HG03095 (cell line): ENCODE measurements around the gene PEX6.

Experiments
- ATAC-seq: cut with Tn5 transposase; IDR thresholded peaks from one replicate; pipeline ENCODE4 v1.9.1; 2021; ENCODE audit warnings: moderate library complexity; ENCODE audit not compliant: unreplicated experiment

PEX6 gene

DNA sequence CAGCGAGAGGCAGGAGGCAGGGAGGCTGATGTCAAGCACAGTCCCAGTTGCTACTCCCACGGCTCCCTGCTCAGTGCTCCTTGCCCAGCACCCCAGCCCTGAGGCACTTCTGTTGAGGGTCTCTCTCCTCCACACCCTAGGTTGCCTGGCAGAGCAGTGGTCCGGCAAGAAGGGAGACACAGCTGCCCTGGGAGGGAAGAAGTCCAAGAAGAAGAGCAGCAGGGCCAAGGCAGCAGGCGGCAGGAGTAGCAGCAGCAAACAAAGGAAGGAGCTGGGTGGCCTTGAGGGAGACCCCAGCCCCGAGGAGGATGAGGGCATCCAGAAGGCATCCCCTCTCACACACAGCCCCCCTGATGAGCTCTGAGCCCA is 40.6 kb downstream of the PEX6 start:
- ATAC-seq, result no peak

GRCh38 chr6:42937548-42938427 is 41.2 kb downstream of the PEX6 start:
- ATAC-seq, result no peak

- no peak for ATAC-seq
Observed at GRCh38 chr6:42936398-42936797, 42.6 kb downstream of the PEX6 start.

GRCh38 chr6:42935322-42935721 is 43.7 kb downstream of the PEX6 start:
- ATAC-seq, result no peak

DNA sequence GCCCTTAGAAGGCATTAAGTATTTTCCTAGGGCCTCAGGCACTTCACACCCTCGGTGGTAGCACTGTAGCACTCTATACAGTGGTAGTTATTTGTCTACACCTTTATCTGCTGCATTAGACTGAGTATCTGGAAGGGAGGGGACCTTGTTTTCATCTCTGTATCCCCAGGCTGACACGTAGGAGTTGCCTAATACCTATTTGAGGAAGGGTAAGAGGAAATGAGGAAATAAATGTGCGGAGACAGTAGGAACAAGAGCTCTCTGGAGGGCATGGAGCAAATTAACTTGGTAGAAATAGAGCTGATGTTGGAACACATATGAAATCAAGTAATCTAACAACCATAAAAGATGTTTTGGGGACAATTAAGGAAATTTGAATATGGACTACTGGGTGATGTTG is 45.8 kb downstream of the PEX6 start:
- no peak for ATAC-seq

DNA sequence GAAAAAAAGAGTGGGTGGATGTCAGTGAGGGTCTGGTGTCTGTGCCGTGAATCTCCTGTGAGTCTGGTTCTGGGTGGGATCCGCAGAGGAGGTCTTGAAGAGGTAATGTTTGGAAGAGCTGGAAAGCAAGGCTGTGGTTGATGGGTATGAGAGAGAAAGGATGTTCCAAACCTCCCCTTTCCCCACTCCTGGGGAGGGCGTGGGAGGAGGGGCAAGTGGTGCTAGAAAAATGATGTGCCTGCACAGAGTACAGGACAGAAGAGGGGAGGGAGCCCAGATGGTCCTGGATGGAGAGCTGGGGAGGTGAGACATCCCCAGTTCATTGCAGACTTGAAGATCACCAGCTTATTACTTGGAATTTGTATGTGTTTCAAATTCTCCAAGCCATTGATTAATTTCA is 46.6 kb downstream of the PEX6 start:
- no peak for ATAC-seq

GRCh38 chr6:42929821-42930360 is 49.1 kb downstream of the PEX6 start:
- ATAC-seq, result peak; percentile 52

DNA sequence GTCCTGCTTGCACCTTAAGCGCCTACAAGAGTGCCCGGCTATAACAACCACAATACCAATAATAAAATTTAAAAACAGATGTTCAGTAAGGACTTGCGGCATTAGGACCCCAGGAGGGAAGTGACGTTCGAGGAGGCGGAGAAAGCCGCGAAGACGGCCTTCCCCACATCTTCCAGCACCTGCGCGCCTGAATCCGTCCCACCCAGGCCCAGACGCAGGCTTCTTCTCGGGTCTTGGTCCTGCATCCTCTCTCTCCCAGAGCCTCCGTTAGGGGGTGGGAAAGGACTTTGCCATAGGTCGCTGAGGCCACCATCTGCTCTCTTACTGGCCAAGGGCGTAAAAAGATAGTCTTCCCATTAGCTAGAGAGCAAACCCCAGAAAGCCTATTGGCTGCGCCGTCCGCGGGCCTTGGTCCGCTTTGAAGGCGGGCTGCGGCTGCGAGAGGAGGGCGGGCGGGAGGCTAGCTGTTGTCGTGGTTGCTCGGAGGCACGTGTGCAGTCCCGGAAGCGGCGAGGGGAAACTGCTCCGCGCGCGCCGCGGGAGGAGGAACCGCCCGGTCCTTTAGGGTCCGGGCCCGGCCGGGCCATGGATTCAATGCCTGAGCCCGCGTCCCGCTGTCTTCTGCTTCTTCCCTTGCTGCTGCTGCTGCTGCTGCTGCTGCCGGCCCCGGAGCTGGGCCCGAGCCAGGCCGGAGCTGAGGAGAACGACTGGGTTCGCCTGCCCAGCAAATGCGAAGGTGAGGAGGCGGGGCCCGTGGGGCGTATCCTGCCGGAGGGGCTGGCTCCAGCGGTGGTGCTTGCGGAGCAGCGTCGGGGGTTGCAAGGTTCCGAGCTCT is 49.8 kb downstream of the PEX6 start, which contains the start of gene CNPY3:
TSS of gene CNPY3 (plus strand) at position 495 of the 835 bp plus-strand sequence. CDS start at position 586, 91 bp downstream.
- ATAC-seq, result peak; percentile 63

GRCh38 chr6:42925248-42925857 is 53.6 kb downstream of the PEX6 start:
- ATAC-seq, result no peak

GRCh38 chr6:42923666-42924065 is 55.3 kb downstream of the PEX6 start:
- ATAC-seq, result no peak

GRCh38 chr6:42921801-42922200 is 57.2 kb downstream of the PEX6 start:
- ATAC-seq, result no peak

- no peak for ATAC-seq
Observed at GRCh38 chr6:42916288-42916687, 62.7 kb downstream of the PEX6 start.

- no peak for ATAC-seq
Observed at GRCh38 chr6:42915732-42916131, 63.2 kb downstream of the PEX6 start, which contains the start of gene PTCRA. Gene PTCRA, plus strand, starts transcription at chr6:42916053. Its CDS starts 17 bp downstream, at chr6:42916070.

GRCh38 chr6:42914546-42914945 is 64.4 kb downstream of the PEX6 start:
- ATAC-seq, result no peak
